SK-N-SH (cell line): ENCODE results near the gene MSH6. TPM values are rescaled to one million over a fixed set of nuclear protein-coding genes. Genes with fewer than 3 reads are reported as not detected.

Source experiments
- CTCF ChIA-PET: fragments of 300-600, 350-600 bp; formaldehyde crosslinking; extraction: SDS; loops from one replicate; lab custom pipeline; 2021; lab: Yijun Ruan, JAX
- POLR2A ChIA-PET: fragments of 350-600 bp; sonication (Branson Sonifier 250); formaldehyde crosslinking; extraction: SDS; loops from one replicate; lab custom pipeline; 2020; ENCODE audit warnings: antibody characterized with exemption, inconsistent platforms; lab: Yijun Ruan, JAX
- DNase-seq: peaks from one replicate; pipeline ENCODE4 v3.0.0; 2012
- H2AFZ ChIP-seq: fragments of 200-600 bp; sonication (generic); 2 replicates; pipeline ENCODE4 v1.8.1; 2016; ENCODE audit warnings: antibody characterized with exemption, mild to moderate bottlenecking, low read depth
- H3F3A ChIP-seq: fragments of 200-600 bp; sonication (generic); replicated peaks from 2 replicates; pipeline ENCODE3; 2016; ENCODE audit warnings: antibody characterized with exemption, mild to moderate bottlenecking; ENCODE audit not compliant: insufficient read depth
- H3K27ac ChIP-seq, 2 experiments: fragments of 200-500 bp in 1 of 2; fragments of 200-600 bp in 1 of 2; sonication (Bioruptor generic) in 1 of 2; sonication (generic), shearing (Covaris generic) in 1 of 2; 2 replicates each; pipeline versions ENCODE4 v1.5.1 to v1.6.1; 2014 to 2016; ENCODE audit warnings: low read depth in 2 of 2, inconsistent platforms in 1 of 2, low read length in 1 of 2, mild to moderate bottlenecking in 1 of 2, mixed read lengths in 1 of 2
- H3K27me3 ChIP-seq: fragments of 200-600 bp; sonication (generic), shearing (Covaris generic); 2 replicates; pipeline ENCODE4 v1.6.1; 2016; ENCODE audit warnings: mixed run types; ENCODE audit not compliant: insufficient read depth
- H3K36me3 ChIP-seq, 2 experiments: fragments of 200-500 bp in 1 of 2; fragments of 200-600 bp in 1 of 2; sonication (Bioruptor generic) in 1 of 2; sonication (generic) in 1 of 2; replicated peaks in 1 of 2; 2 replicates each; pipeline versions ENCODE3 to v1.5.1; 2014 to 2016; ENCODE audit warnings: low read length in 1 of 2, mild to moderate bottlenecking in 1 of 2; ENCODE audit not compliant: insufficient read depth in 2 of 2, control insufficient read depth in 1 of 2
- H3K4me1 ChIP-seq, 2 experiments: fragments of 200-500 bp in 1 of 2; fragments of 200-600 bp in 1 of 2; sonication (Bioruptor generic) in 1 of 2; sonication (generic), shearing (Covaris generic) in 1 of 2; 2 replicates each; pipeline versions ENCODE4 v1.5.1 to v1.6.1; 2014 to 2016; ENCODE audit warnings: low read depth in 1 of 2, low read length in 1 of 2, mixed run types in 1 of 2; ENCODE audit not compliant: insufficient read depth in 2 of 2, control insufficient read depth in 1 of 2
- H3K4me2 ChIP-seq: fragments of 200-600 bp; sonication (generic), shearing (Covaris generic); 2 replicates; pipeline ENCODE4 v1.6.1; 2017; ENCODE audit warnings: mixed run types
- H3K4me3 ChIP-seq, 2 experiments: fragments of 200-500 bp in 1 of 2; fragments of 200-600 bp in 1 of 2; sonication (Bioruptor generic) in 1 of 2; sonication (generic), shearing (Covaris generic) in 1 of 2; 2 replicates each; pipeline versions ENCODE4 v1.5.1 to v1.8.1; 2014 to 2016; ENCODE audit warnings: low read depth in 2 of 2, inconsistent platforms in 1 of 2, low read length in 1 of 2, mild to moderate bottlenecking in 1 of 2, mixed read lengths in 1 of 2, moderate library complexity in 1 of 2
- H3K79me2 ChIP-seq: fragments of 200-600 bp; sonication (generic); 2 replicates; pipeline ENCODE4 v1.8.1; 2017; ENCODE audit warnings: mild to moderate bottlenecking; ENCODE audit not compliant: insufficient read depth
- H3K9ac ChIP-seq: fragments of 200-600 bp; sonication (generic); 2 replicates; pipeline ENCODE4 v1.6.1; 2017; ENCODE audit warnings: mixed run types
- H3K9me2 ChIP-seq: fragments of 200-600 bp; sonication (generic); 2 replicates; pipeline ENCODE4 v1.6.1; 2017; ENCODE audit warnings: mixed run types
- H3K9me3 ChIP-seq: fragments of 200-600 bp; sonication (generic); 2 replicates; pipeline ENCODE4 v1.6.1; 2017; ENCODE audit warnings: mixed run types, mild to moderate bottlenecking, moderate library complexity
- H4K20me1 ChIP-seq: fragments of 200-600 bp; sonication (generic); 2 replicates; pipeline ENCODE4 v1.6.1; 2017; ENCODE audit warnings: mild to moderate bottlenecking, mixed run types; ENCODE audit not compliant: insufficient read depth
- EP300 ChIP-seq, 2 experiments: IDR thresholded peaks; 2 replicates each; pipeline versions ENCODE4 v1.4.0 to v1.6.1; 2012; ENCODE audit warnings: borderline replicate concordance in 1 of 2, low read depth in 1 of 2, low read length in 1 of 2
- EZH2phosphoT487 ChIP-seq: fragments of 200-600 bp; sonication (generic); IDR thresholded peaks from 2 replicates; pipeline ENCODE4 v1.6.1; 2017; ENCODE audit warnings: low read depth, mixed run types, mild to moderate bottlenecking, antibody characterized with exemption, moderate library complexity, borderline replicate concordance
- FOXJ3 ChIP-seq: sonication (generic); formaldehyde crosslinking; IDR thresholded peaks from 2 replicates; pipeline ENCODE4 v1.5.1; 2020; ENCODE audit warnings: mild to moderate bottlenecking, missing genetic modification reagents
- FOXM1 ChIP-seq: IDR thresholded peaks from 2 replicates; pipeline ENCODE4 v1.4.0; 2012; ENCODE audit warnings: low read depth, mild to moderate bottlenecking
- GABPA ChIP-seq: IDR thresholded peaks from 2 replicates; pipeline ENCODE4 v1.4.0; 2012; ENCODE audit warnings: low read depth, mild to moderate bottlenecking
- JUND ChIP-seq: IDR thresholded peaks from 2 replicates; pipeline ENCODE4 v1.4.0; 2012
- MAX ChIP-seq: IDR thresholded peaks from 2 replicates; pipeline ENCODE4 v1.4.0; 2012; ENCODE audit warnings: low read depth
- MXI1 ChIP-seq: IDR thresholded peaks from 2 replicates; pipeline ENCODE4 v1.6.1; 2012; ENCODE audit warnings: mild to moderate bottlenecking, low read depth, low read length, improper control_type of control experiment
- NFIC ChIP-seq: IDR thresholded peaks from 2 replicates; pipeline ENCODE4 v1.4.0; 2012; ENCODE audit warnings: borderline replicate concordance
- PBX3 ChIP-seq: IDR thresholded peaks from 2 replicates; pipeline ENCODE4; 2012
- RCOR1 ChIP-seq: fragments of 150-350 bp; IDR thresholded peaks from 2 replicates; pipeline ENCODE4 v1.6.1; 2017; ENCODE audit warnings: antibody characterized with exemption, low read length
- REST ChIP-seq: IDR thresholded peaks from 2 replicates; pipeline ENCODE4 v1.6.1; 2012; ENCODE audit warnings: mild to moderate bottlenecking, low read depth, low read length, moderate library complexity
- RXRA ChIP-seq: IDR thresholded peaks from 2 replicates; pipeline ENCODE4 v1.4.0; 2012; ENCODE audit warnings: low read depth, mild to moderate bottlenecking, borderline replicate concordance
- SIN3A ChIP-seq: IDR thresholded peaks from 2 replicates; pipeline ENCODE4 v1.6.1; 2012; ENCODE audit warnings: low read depth, mild to moderate bottlenecking, low read length, moderate library complexity, borderline replicate concordance
- TAF1 ChIP-seq: IDR thresholded peaks from 2 replicates; pipeline ENCODE4 v1.6.1; 2012; ENCODE audit warnings: low read depth, mild to moderate bottlenecking, low read length, moderate library complexity, borderline replicate concordance
- TCF12 ChIP-seq: IDR thresholded peaks from 2 replicates; pipeline ENCODE4 v1.4.0; 2012
- WGBS: methylation state at CpG from one replicate; pipeline ENCODE4 v1.1.6; 2017; ENCODE audit warnings: low lambda C conversion rate; 5-methylcytosine and 5-hydroxymethylcytosine counted together
- polyA plus RNA-seq, 3 experiments: library from polyadenylated mRNA; depleted of rRNA; stranded (reverse); fragments of >200 nt; gene quantifications; 2 replicates each; pipeline ENCODE4 v1.2.3, GENCODE V29; 2012
- TF ChIP-seq, protein P1 (sequence below): fragments of 200-600 bp; sonication (generic); IDR thresholded peaks from 2 replicates; pipeline ENCODE4 v1.6.1; 2017; ENCODE audit warnings: antibody characterized with exemption, mild to moderate bottlenecking, moderate library complexity
- TF ChIP-seq, protein P2 (sequence below): fragments of 150-350 bp; IDR thresholded peaks from 2 replicates; pipeline ENCODE4 v1.6.1; 2017; ENCODE audit warnings: antibody characterized with exemption, low read length, low read depth, borderline replicate concordance

Gene MSH6
- polyA plus RNA-seq, 1 of the 3 experiments (the other 2 are of a cell fraction), result 16.4 TPM

DNA sequence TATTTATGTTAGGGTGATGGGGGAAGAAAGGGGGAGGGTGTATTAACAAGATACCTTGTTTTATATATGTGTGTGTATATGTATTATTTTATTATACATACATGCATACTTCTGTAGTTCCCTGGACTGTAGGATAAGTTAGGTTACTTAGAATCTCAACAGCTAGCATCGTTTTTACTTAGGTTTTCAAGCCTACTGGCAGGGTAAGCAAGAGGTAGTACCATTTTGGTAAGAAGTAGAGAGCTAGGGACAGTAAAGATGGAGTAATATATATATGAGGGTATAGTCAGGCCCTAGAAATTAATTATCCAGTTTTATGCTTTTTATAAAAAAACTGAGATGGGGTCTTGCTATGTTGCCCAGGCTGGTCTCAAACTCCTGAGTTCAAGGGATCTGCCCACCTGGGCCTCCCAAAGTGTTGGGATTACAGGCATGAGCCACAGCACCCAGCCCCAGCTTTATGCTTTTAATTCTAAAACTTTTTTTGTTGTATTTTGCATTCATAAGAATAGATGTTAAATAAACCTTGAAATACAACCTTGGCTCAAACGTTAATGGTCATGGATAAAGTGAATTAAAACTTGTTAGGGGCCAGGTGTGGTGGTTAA is 13.2 kb downstream of the MSH6 start:
- Histone ChIP-seq H3K9ac (no peak overlapping the region), H3F3A (peaks cover 25% of the 10 kb centered on the region), H3K9me2 (no peaks in the 10 kb centered on the region), H4K20me1 (peaks cover 67% of the 10 kb centered on the region), H3K4me3 (no peak overlapping the region), H3K79me2 (peaks cover 95% of the 10 kb centered on the region), H3K9me3 (no peaks in the 10 kb centered on the region), H3K4me2 (no peak overlapping the region), H3K27me3 (no peaks in the 10 kb centered on the region), H3K4me1 (no peaks in the 10 kb centered on the region), H2AFZ (no peak overlapping the region), H3K36me3 (peaks cover 55 to 86% of the 10 kb centered on the region in 2 experiments), H3K27ac (no peak overlapping the region)
- no peak for DNase-seq
- WGBS, result 77% methylated on average over 2 of the region's 2 CpGs
- POLR2A ChIA-PET, result no interaction called here
- CTCF ChIA-PET, result interaction anchor here (0.8 to 2.5 kb wide), 3 partner anchors 23 to 311 kb away, joined by 3 to 9 read pairs (median 5); no protein-coding TSS in a partner anchor
- no peak for TF ChIP-seq EZH2phosphoT487
- no peak for TF ChIP-seq RXRA
- TF ChIP-seq FOXM1, result no peak
- TF ChIP-seq GABPA, result no peak
- TF ChIP-seq EP300 (IDR thresholded peaks at IDR 0.05; ENCODE audit: borderline replicate concordance in 1 of 2, low read depth in 1 of 2, low read length in 1 of 2), result no peak
- no peak for TF ChIP-seq TCF12
- TF ChIP-seq, protein P1, sequence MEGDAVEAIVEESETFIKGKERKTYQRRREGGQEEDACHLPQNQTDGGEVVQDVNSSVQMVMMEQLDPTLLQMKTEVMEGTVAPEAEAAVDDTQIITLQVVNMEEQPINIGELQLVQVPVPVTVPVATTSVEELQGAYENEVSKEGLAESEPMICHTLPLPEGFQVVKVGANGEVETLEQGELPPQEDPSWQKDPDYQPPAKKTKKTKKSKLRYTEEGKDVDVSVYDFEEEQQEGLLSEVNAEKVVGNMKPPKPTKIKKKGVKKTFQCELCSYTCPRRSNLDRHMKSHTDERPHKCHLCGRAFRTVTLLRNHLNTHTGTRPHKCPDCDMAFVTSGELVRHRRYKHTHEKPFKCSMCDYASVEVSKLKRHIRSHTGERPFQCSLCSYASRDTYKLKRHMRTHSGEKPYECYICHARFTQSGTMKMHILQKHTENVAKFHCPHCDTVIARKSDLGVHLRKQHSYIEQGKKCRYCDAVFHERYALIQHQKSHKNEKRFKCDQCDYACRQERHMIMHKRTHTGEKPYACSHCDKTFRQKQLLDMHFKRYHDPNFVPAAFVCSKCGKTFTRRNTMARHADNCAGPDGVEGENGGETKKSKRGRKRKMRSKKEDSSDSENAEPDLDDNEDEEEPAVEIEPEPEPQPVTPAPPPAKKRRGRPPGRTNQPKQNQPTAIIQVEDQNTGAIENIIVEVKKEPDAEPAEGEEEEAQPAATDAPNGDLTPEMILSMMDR, result no peak
- TF ChIP-seq TAF1, result no peak
- TF ChIP-seq FOXJ3 (CRISPR knock-in tag), result no peak

- Histone ChIP-seq H3K4me2 (no peak overlapping the region), H3K9ac (no peak overlapping the region), H3F3A (peaks cover 29% of the 10 kb centered on the region), H4K20me1 (peaks cover 54% of the 10 kb centered on the region), H2AFZ (no peak overlapping the region), H3K27ac (no peak overlapping the region), H3K36me3 (peaks cover 73 to 90% of the 10 kb centered on the region in 2 experiments), H3K4me1 (no peaks in the 10 kb centered on the region), H3K9me3 (peaks cover 4% of the 10 kb centered on the region; the same call in 1 of the 2 replicates), H3K27me3 (no peaks in the 10 kb centered on the region), H3K4me3 (no peak overlapping the region), H3K9me2 (no peaks in the 10 kb centered on the region), H3K79me2 (peaks cover 95% of the 10 kb centered on the region)
- ChIA-PET POLR2A (no interaction called here), CTCF (interaction anchor here (1.6 kb wide), 1 partner anchor 10 kb away, joined by 4 read pairs; no protein-coding TSS in a partner anchor)
- TF ChIP-seq FOXJ3 (CRISPR knock-in tag), result no peak
- TF ChIP-seq TCF12, result no peak
- TF ChIP-seq, protein P2, sequence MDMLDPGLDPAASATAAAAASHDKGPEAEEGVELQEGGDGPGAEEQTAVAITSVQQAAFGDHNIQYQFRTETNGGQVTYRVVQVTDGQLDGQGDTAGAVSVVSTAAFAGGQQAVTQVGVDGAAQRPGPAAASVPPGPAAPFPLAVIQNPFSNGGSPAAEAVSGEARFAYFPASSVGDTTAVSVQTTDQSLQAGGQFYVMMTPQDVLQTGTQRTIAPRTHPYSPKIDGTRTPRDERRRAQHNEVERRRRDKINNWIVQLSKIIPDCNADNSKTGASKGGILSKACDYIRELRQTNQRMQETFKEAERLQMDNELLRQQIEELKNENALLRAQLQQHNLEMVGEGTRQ, result no peak
- no peak for TF ChIP-seq NFIC
- TF ChIP-seq SIN3A, result no peak
- no peak for TF ChIP-seq REST
- no peak for TF ChIP-seq RXRA
- TF ChIP-seq JUND, result no peak
- no peak for TF ChIP-seq MXI1
- no peak for TF ChIP-seq PBX3
- no peak for TF ChIP-seq RCOR1
- no peak for TF ChIP-seq MAX
- WGBS, result 95% methylated on average over 6 of the region's 6 CpGs
- no peak for DNase-seq
These were observed 15.7 kb downstream of the MSH6 start for GRCh38 chr2:47798631-47799030.
